ENCODE measurements around the gene CMSS1.
"Not testable (repeated sequence)": the region's sequence is repeated elsewhere in the genome, so short reads cannot be mapped to it uniquely, and the experiment has no call there.

CMSS1 gene

DNA sequence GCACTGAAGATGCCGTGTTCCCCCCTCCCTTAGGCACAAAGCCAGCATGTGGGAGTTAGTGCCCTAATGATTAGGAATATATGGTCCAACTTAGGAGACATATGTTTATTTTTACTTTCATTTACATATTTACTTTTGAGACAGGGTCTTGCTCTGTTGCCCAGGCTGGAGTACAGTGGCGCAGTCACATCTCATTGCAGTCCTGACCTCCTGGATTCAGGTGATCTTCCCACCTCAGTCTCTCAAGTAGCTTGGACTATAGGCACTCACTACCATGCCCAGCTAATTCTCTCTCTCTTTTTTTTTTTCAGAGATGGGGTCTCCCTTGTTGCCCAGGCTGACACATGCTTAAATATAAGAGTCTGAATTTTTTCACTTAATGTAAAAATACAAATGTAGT, 391.5 kb downstream of the CMSS1 start:
- DNase-seq = no peak

- DNase-seq = no peak
These were observed 392.5 kb downstream of the CMSS1 start for GRCh38 chr3:100209948-100210771.

GRCh38 chr3:100210772-100211135, 393.1 kb downstream of the CMSS1 start:
- DNase-seq = no peak

DNA sequence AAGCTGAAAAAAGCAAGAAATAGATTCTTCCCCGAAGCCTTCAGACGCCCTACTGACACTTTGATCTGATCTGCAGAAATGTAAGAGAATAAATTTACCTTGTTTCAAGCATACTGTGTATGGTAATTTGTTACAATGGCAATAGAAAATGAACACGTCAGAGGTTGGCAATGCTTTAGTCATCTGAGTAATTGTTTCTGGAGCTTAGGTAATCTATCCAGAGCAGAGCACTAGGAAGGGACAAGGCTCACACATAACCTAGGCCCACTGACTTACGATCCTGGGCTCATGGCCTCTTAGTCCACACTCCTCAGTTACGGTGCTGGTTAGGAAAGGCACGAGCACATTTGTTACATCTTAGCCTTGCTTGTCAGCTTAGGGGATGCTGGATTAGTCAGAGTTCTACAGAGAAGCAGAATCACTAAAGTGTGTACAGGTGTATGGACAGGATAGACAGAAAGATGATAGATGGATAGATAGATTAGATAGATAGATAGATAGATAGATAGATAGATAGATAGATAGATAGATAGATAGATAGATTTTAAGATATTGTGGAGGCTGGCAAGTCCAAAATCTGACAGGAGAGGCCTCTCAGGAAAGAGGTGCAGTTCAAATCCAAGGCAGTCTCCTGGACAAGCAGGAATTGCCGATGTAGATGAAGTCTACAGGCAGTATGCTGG, 396.4 kb downstream of the CMSS1 start:
- DNase-seq = no peak

- DNase-seq = no peak
These were observed 396.9 kb downstream of the CMSS1 start for GRCh38 chr3:100214574-100214964.

DNA sequence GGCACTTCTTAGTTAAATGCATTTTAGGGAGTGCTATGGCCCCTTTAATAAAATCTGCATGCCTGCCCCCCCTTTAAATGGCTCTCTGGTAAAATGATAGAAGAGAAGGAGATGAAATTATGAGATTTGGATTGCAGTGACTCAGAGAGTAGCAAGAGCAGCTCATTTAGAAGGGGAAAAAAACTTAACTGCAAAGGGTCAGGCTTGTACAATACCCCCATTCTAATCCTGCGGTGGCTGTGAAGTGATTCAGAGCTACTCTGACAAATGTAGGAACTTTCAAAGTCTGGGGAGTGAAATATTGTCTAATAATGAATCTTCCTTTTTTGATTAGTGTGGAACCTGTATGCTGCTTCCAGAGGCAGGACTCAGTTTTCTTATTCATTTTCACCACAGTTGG, 399.1 kb downstream of the CMSS1 start:
- no peak for DNase-seq

- DNase-seq = no peak
These were observed 403.5 kb downstream of the CMSS1 start for GRCh38 chr3:100221159-100221558.

- DNase-seq = no peak
These were observed 407.5 kb downstream of the CMSS1 start for GRCh38 chr3:100225193-100225592.

DNA sequence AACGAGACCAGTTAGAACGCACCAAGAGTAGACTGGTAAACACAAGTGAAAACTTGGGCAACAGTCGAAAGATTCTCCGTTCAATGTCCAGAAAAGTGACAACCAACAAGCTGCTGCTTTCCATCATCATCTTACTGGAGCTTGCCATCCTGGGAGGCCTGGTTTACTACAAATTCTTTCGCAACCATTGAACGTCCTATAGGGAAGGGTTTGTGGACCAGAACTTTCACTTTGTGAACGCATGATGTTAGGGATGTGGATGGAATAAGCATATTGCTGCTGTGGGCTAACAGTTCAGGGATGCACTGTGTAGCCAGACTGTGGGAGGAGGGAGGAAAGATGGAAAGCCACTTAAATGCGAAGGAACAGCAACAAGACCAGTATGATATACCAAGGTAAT, 408.2 kb downstream of the CMSS1 start:
- no peak for DNase-seq

- DNase-seq = no peak
These were observed 409.2 kb downstream of the CMSS1 start for GRCh38 chr3:100226712-100227429.

GRCh38 chr3:100227511-100227921, 409.9 kb downstream of the CMSS1 start:
- DNase-seq = no peak

GRCh38 chr3:100228247-100228646, 410.6 kb downstream of the CMSS1 start:
- no peak for DNase-seq

DNA sequence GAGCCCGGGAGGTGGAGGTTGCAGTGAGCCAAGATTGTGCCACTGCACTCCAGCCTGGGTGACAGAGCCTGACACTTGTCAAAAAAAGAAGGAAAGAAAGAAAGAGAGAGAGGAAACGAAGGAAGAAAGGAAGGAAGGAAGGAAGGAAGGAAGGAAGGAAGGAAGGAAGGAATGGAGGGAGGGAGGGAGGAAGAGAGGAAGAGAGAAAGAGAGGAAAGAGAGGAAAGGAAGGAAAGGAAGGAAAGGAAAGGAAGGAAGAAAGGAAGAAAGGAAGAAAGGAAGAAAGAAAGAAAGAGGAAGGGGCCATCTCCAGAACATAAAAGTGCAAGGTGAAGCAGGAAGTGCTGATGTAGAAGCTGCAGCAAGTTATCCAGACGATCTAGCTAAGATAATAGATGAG, 411.5 kb downstream of the CMSS1 start:
- not testable (repeated sequence) for DNase-seq

DNA sequence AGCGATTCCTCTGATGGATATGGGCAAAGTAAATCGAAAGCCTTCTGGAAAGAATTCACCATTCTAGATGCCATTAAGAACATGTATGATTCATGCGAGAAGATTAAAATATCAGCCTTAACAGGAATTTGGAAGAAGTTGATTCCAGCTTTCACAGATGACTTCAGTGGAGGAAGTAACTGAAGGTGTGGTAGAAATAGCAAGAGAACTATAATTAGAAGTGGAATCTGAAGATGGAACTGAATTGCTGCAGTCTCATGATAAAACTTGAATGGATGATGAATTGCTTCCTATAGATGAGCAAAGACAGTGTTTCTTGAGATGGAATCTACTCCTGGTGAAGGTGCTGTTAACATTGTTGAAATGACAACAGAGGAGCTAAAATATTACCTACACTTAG, 413.0 kb downstream of the CMSS1 start:
- no peak for DNase-seq
